Muscle layer of duodenum (tissue), 2 donors: ENCODE results near the gene TRIM10.
"Not testable (repeated sequence)": the region's sequence is repeated elsewhere in the genome, so short reads cannot be mapped to it uniquely, and the experiment has no call there.

Experiments
- H3K27ac ChIP-seq: one replicate; pipeline ENCODE4 v1.7.0; 2013; ENCODE audit warnings: mild to moderate bottlenecking, low read length
- H3K27me3 ChIP-seq: one replicate; pipeline ENCODE4 v1.7.0; 2013; ENCODE audit warnings: low read depth, mild to moderate bottlenecking, control low read depth, low read length
- H3K36me3 ChIP-seq, 2 donors: one replicate each; pipeline ENCODE4 v1.7.0; 2013; ENCODE audit warnings: low read length in 2 of 2, control low read depth in 1 of 2, mild to moderate bottlenecking in 1 of 2; ENCODE audit not compliant: insufficient read depth in 2 of 2, control insufficient read depth in 1 of 2
- H3K4me1 ChIP-seq, 2 donors: one replicate each; pipeline ENCODE4 v1.7.0; 2013; ENCODE audit warnings: low read length in 2 of 2, mild to moderate bottlenecking in 2 of 2, control low read depth in 1 of 2, moderate library complexity in 1 of 2; ENCODE audit not compliant: insufficient read depth in 2 of 2, control insufficient read depth in 1 of 2
- H3K4me3 ChIP-seq, 2 donors: one replicate each; pipeline ENCODE4 v1.7.0; 2013; ENCODE audit warnings: low read length in 2 of 2, low read depth in 1 of 2, mild to moderate bottlenecking in 1 of 2
- H3K9me3 ChIP-seq, 2 donors: one replicate each; pipeline ENCODE4 v1.7.0; 2013; ENCODE audit warnings: low read length in 2 of 2, control low read depth in 1 of 2, mild to moderate bottlenecking in 1 of 2; ENCODE audit not compliant: control insufficient read depth in 1 of 2
- donor health status: healthy.

The TRIM10 gene

GRCh38 chr6:30118691-30119090 lies 42.3 kb downstream of the TRIM10 start:
- not testable (repeated sequence) for H3K4me1 ChIP-seq, H3K27ac ChIP-seq, H3K9me3 ChIP-seq, H3K27me3 ChIP-seq, H3K4me3 ChIP-seq, H3K36me3 ChIP-seq

GRCh38 chr6:30116724-30117123 lies 44.3 kb downstream of the TRIM10 start:
- no peak overlapping the region for H3K27ac ChIP-seq
- H3K9me3 ChIP-seq = no peaks in the 10 kb centered on the region
- no peak overlapping the region for H3K4me3 ChIP-seq
- no peaks in the 10 kb centered on the region for H3K4me1 ChIP-seq
- peaks cover 7% of the 10 kb centered on the region for H3K27me3 ChIP-seq
- H3K36me3 ChIP-seq = no peaks in the 10 kb centered on the region

- Histone ChIP-seq H3K36me3 (no peaks in the 10 kb centered on the region), H3K27ac (peak overlapping the region; percentile 40), H3K4me3 (no peak overlapping the region)
Measured at GRCh38 chr6:30113841-30114240, 47.2 kb downstream of the TRIM10 start.

GRCh38 chr6:30113003-30113759 lies 47.8 kb downstream of the TRIM10 start, which contains the start of gene TRIM31:
TRIM31 (minus strand) TSS chr6:30113090; CDS start chr6:30112805, 285 bp downstream.
- Histone ChIP-seq H3K9me3 (no peaks in the 10 kb centered on the region), H3K27me3 (peaks cover 21% of the 10 kb centered on the region), H3K27ac (peak within 1 kb of the TSS; percentile 58), H3K36me3 (no peaks in the 10 kb centered on the region), H3K4me1 (no peaks in the 10 kb centered on the region), H3K4me3 (peak within 1 kb of the TSS in 1 of 2 donors; percentile 48)

More at GRCh38 chr6:30113841-30114240, 47.2 kb downstream of the TRIM10 start:
- Histone ChIP-seq H3K27me3 (peaks cover 21% of the 10 kb centered on the region), H3K9me3 (no peaks in the 10 kb centered on the region), H3K4me1 (no peaks in the 10 kb centered on the region)

GRCh38 chr6:30112402-30112994 lies 48.5 kb downstream of the TRIM10 start:
- H3K9me3 ChIP-seq = no peaks in the 10 kb centered on the region
- no peaks in the 10 kb centered on the region for H3K36me3 ChIP-seq
- no peaks in the 10 kb centered on the region for H3K4me1 ChIP-seq
- peak overlapping the region in 1 of 2 donors; percentile 48 for H3K4me3 ChIP-seq
- peak overlapping the region; percentile 58 for H3K27ac ChIP-seq
- H3K27me3 ChIP-seq = peaks cover 26% of the 10 kb centered on the region

GRCh38 chr6:30111266-30111856 lies 49.6 kb downstream of the TRIM10 start:
- peaks cover 26% of the 10 kb centered on the region for H3K27me3 ChIP-seq
- peak overlapping the region in 1 of 2 donors; percentile 48 for H3K4me3 ChIP-seq
- no peaks in the 10 kb centered on the region for H3K9me3 ChIP-seq
- H3K27ac ChIP-seq = no peak overlapping the region
- H3K36me3 ChIP-seq = no peaks in the 10 kb centered on the region
- no peaks in the 10 kb centered on the region for H3K4me1 ChIP-seq

- Histone ChIP-seq H3K27ac (no peak overlapping the region), H3K4me3 (no peak overlapping the region), H3K27me3 (peaks cover 12% of the 10 kb centered on the region), H3K4me1 (peaks cover 19 to 33% of the 10 kb centered on the region in 2 donors), H3K36me3 (no peaks in the 10 kb centered on the region), H3K9me3 (no peaks in the 10 kb centered on the region)
Measured at GRCh38 chr6:30104661-30105060, 56.4 kb downstream of the TRIM10 start.

- Histone ChIP-seq H3K27ac (no peak overlapping the region), H3K36me3 (no peaks in the 10 kb centered on the region)
Measured at GRCh38 chr6:30103872-30104179, 57.2 kb downstream of the TRIM10 start.

GRCh38 chr6:30102970-30103871 lies 57.8 kb downstream of the TRIM10 start:
- H3K9me3 ChIP-seq = no peaks in the 10 kb centered on the region
- peaks cover 12% of the 10 kb centered on the region for H3K27me3 ChIP-seq
- H3K4me1 ChIP-seq = peaks cover 19 to 33% of the 10 kb centered on the region in 2 donors
- H3K4me3 ChIP-seq = peak overlapping the region; percentile 52 to 60
- no peaks in the 10 kb centered on the region for H3K36me3 ChIP-seq
- H3K27ac ChIP-seq = peak overlapping the region; percentile 71

More at GRCh38 chr6:30103872-30104179, 57.2 kb downstream of the TRIM10 start:
- Histone ChIP-seq H3K4me3 (peak overlapping the region; percentile 52 to 60), H3K27me3 (peaks cover 12% of the 10 kb centered on the region), H3K4me1 (peaks cover 19 to 33% of the 10 kb centered on the region in 2 donors), H3K9me3 (no peaks in the 10 kb centered on the region)

GRCh38 chr6:30102414-30102969 lies 58.5 kb downstream of the TRIM10 start:
- Histone ChIP-seq H3K27ac (peak overlapping the region; percentile 71), H3K4me1 (peaks cover 19 to 33% of the 10 kb centered on the region in 2 donors), H3K9me3 (no peaks in the 10 kb centered on the region), H3K36me3 (no peaks in the 10 kb centered on the region), H3K27me3 (peaks cover 8% of the 10 kb centered on the region), H3K4me3 (peak overlapping the region; percentile 52 to 60)
